Suppressor macrophage treated with lipopolysaccharide for 1 hour (primary cell): ENCODE data around the gene GNG7.
A peak's percentile ranks its signal among the peaks of the same experiment; 100 is the strongest.
"Not testable (repeated sequence)": the region's sequence is repeated elsewhere in the genome, so short reads cannot be mapped to it uniquely, and the experiment has no call there.

Experiments used
- DNase-seq, 3 donors: peaks; one replicate each; pipeline ENCODE4 v3.0.0-alpha.2; 2020 to 2022

Gene GNG7

DNA sequence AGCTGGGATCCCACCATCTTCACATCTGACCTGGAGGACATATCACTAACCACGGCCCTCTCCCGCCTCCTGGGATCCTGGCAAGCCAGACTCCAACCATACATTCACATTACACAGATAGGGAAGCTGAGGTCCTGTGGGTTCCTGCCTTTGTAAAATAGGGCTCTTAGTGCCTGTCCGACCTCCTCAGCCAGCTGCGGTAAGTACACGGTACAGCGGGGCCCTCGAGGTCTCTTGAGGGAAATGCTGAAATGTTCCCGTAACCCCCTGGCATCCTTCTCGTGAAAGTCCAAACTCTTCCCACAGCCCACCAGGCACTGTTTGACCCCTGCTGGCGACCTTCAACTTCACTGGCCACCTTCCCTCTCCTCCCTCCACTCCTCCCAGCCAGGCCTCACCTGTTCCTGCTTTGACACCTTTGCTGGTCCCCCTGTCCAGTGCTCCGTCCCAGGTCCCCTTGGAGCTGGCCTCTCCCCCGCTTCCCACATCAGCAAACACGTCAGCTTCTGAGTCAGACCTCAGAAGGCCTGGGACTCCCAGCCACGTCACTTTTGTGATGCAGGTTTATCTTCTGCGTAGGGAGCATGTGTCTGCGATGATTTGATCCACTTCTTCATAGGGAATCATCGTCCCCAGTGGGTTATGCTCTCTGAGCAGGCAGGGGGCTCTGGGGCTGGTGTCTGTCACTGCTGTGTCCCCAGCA, 8.8 kb upstream of the GNG7 start:
- DNase-seq, result peak; percentile 45 to 75 (median 75)

DNA sequence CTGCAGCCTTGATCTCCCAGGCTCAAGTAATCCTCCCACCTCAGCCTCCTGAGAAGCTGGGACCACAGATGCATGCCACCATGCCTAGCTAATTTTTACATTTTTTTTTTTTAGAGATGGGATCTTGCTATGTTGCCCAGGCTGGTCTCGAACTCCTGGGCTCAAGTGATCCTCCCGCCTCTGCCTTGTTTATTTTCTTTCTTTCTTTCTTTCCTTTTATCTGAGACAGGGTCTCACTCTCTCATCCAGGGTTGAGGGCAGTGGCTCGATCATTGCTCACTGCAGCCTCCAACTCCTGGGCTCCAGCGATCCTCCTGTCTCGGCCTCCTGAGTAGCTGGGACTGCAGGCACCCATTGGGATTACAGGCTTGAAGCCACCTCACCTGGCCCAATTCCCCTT, 3.8 kb upstream of the GNG7 start:
- DNase-seq, result no peak

DNA sequence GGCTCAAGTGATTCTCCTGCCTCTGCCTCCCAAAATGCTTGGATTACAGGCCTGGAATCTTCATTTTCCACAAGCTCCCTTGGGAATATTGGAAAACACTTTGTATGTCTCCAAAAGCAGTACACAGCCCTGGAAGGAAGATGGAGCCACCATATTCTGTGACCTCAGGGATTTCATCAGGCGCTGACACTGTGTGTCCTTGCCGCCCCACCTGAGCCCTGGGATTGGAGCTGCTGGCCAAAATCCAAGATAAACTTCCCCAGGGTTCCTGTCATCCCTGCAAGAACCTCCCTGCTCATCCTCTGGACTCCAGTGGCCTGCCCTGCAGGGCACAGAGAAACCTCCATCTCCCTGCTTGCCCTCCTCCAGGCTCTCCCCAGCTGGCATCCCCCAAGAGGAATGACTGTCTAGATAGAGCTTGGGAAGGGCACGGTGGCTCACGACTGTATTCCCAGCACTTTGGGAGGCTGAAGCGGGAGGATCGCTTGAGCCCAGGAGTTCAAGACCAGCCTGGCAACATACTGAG, 1.3 kb upstream of the GNG7 start:
- no peak for DNase-seq

DNA sequence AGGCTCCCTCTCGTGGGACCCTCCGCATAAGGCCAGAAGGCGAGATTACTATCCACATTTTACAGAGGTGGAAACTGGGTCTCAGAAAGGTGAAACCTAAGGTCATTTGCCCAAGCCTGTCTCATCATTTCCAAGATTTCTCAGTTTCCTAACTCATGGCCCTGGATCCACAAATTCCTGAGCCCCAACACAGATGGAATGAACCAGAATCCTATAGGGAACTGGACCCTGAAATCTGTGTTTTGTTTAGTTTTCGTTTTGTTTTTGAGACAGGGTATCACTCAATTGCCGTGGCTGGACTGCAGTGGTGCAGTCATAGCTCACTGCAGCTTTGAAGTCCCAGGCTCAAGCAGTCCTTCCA, 563 bp upstream of the GNG7 start:
- DNase-seq, result no peak

DNA sequence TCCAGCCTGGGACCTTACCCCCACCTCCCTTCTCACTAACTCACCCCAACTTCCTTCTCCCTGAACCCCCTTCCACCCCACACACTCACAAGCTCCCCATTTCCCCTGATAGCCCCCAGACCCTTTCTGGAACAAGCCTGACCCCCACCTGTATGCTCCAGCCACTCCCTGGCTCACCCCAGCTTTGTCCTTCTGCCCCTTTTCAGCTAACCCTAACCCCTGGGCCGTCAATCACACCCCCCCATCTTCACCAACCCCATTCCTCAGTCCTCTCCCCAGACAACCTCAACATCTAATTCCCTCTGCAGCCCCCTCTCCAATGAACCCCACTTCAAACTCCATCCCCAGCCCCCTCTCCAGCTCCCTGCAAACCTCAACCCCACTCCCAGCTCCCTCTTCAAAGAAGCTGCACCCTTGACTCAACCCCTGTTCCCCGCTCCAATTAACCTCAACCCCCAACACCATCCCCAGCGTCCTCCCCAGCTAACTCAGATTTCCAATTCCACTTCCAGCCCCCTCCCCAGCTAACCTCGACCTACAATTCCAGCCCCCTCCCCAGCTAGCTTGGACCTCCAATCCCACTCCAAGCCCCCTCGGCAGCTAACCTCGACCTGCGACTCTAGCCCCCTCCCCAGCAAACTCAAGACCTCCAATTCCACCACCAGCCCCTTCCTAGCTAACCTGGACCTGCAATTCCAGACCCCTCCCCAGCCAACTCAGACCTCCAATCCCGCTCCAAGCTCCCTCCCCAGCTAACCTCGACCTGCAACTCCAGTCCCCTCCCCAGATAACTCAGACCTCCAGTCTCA, 929 bp downstream of the GNG7 start:
- DNase-seq, result no peak

DNA sequence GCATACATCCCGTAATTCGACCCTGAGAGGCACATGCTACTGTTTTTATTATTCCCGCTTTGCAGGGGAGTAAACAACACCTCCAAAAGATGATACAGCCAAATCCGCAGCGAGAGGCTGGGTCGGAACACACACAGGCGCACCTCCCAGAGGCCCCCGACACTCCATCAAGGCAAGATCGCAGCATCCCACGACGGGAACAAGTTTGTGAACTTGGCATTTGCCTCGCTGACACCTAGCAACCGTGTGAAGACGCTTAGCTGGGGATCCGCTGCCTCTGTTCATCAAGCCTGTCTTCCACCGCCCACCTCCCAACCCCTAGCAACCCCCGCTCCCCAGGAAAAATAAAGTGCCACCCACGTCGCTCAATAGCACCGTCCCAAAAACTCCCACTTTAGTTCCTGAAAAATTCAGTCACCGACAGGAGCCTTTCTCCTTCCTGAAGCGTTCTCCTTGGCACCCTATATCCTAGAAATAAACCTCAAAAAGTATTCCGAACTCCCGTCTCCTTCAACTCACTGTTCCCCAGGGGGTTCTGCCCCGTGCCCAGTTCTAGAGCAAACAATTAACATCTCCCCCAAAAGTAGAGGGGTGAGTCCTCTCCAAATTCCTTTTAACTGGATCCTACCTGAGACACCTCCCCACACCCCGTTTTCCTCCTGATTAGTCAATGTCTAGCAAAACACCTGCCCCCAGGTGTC, 1.7 kb downstream of the GNG7 start:
- DNase-seq, result peak in 1 of 3 donors; percentile 31

DNA sequence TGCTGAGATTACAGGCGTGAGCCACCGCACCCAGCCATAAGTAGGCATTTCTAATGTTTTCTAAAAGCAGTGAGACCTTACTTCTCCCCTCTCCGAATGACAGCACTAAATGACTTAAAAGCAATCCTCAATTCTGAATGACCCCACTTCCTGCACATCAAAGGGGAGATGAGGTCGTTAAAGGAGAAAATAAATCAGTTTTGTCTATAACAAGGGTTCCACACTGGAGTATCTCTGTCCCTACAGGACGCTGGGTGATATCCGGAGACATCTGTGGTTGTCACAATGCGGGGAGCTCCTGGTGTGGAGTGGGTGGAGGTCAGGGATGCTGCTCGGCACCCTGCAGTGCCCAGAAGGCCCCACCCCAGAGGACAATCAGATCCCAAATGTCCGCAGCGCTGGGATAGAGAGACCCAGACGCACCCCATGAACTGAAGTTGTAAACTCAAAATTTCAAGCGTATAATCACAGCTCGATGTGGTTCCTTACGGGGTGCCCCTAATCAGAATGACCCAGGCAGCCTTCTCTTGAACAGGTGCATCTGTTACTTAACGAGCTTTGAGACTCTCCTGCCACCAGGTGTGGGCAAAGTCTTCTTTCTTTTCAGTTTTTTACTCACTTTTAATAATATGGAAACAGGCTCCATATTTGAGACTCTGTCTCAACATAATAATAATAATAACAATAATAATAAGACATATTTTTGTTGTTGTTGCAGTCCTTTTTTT, 2.9 kb downstream of the GNG7 start:
- DNase-seq, result no peak

DNA sequence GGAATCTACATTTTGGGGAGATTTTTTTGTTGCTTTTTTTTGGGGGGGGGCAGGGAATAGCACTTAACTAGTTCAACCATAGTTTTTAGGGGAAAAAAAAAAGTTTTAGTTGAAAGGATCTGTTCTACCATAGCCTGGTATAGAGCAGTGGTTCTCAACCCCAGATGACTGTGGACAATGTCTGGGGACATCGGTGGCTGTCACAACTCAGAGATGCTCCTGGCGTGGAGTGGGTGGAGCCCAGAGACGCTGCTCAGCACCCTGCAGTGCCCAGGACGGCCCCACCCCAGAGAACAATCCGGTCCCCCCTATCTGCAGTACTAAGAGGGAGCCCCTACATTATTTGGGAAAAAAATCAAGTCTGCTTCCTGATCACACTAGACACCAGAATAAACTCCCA, 8.3 kb downstream of the GNG7 start:
- no peak for DNase-seq

DNA sequence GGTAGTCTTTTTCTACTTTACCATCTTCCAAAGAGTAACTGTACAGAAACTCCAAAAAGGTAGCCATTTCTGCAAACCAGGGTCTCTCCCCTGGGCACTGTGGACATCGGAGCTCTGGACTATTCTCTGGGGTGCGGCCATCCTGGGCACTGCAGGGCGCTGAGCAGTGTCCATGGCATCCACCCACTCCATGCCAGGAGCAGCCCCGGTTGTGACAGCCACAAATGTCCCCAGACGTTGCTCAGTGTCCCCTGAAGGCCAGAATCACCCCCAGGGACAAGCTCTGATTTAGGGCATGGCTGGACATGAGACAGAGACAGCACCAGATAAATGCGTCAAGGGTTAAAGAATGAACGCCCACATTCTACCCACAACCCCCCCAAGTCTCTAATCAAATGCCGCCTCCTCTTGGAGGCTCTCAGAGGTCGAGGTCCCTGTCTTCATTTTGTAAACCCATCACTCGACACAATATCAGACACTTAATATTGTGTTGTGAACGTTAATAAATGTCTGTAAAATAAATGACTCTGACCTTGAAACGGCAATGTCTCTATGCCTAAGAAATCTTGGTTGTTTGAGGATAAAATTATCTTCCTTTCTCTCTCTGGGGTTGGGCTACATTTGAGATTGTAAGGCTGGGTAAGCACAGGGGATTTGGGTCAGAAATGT, 8.9 kb downstream of the GNG7 start:
- no peak for DNase-seq

DNA sequence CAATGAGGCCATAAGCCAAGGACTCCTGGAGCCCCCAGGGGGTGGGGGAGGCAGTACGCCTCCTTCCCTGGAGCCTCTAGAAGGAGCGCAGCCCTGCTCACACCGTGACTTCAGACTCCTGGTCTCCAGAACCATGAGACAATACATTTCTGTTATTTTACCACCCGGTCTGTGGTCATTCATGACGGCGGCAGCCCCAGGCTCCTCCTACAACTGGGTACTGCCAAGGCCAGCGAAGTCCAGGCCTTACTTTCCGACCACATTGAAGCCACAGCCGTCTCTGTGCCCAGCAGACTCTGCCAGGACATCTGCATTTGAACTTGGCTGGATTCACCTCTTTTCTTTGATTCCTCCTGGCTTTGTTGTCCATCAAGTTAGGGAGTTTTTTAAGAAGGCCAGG, 10.5 kb downstream of the GNG7 start:
- DNase-seq, result no peak

DNA sequence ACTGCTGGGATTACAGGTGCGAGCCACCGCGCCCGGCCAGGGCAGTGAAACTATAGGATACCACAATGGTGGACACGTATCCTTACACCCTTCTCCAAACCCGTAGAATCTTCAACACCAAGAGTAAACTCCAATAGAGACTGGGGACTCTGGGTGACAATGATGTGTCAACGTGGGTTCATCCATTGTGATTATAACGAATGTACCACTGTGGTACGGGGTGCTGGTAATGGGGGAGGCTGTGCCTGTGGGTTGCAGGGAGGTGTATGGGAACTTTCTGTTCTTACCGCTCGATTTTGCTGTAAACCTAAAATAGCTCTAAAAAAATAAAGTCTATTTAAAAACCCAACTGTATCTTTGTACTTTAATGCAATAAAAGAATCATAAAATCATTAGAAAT, 11.6 kb downstream of the GNG7 start:
- DNase-seq, result no peak

DNA sequence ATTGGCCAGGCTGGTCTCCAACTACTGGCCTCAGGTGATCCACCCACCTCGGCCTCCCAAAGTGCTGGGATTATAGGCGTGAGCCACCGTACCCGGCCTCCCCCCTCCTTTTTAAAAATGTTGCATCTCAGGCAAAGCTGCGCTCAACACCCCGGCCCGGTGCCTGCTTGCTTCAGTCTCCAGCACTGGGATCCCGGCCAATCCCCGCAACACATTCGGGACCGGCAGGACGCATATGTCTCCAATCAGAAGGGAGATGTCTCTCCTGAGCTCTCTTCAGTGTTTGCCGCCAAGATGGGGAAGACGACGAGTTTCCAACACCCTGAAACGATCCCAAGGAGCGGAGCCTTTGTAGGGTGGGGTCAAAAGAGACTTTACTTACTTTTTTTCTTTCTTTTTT, 16.1 kb downstream of the GNG7 start:
- DNase-seq, result no peak

DNA sequence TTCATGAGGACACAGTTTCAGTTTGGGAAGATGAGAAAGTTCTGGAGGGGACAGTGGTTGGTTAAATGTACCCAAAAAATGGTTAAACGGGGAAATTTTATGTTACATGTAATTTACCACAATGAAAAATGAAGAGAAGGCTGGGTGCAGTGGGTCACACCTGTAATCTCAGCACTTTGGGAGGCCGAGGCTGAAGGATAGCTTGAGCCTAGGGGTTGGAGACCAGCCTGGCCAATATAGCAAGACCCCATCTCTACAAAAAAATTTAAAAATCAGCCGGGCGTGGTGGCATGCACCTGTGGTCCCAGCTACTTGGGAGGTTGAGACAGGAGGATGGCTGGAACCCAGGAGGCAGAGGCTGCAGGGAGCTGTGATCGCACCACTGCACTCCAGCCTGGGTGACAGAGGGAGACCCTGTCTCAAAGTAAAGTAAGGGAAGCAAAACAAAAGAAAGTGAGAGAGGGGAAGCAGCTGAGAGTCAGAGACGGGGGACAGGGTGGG, 17.2 kb downstream of the GNG7 start:
- no peak for DNase-seq

DNA sequence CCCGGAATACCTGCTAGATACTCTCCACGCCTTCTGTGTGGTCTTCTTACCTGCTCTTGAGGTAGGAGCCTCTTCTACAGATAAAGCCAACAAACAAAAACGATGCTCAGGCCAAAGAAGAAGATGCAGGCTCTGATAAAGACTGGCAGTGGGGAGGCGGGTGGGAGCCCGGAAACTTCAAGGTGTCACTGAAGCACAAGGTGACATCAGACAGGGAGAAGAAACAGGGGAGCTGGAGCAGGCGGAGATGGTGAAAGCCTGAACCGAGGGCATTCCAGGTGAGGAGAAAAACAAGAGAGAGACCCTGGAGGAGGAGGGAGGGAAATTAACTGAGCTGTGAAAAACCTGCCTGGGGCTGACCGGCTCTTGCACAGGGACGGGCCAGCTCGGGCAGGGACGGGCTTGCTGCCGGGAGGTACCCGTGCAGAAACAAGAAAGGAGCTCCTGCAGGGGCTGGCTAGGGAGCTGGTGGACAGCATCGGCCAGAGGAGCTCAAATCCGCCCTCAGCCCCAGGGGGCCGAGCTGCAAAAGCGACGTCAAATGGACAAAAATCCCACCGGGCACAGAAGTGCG, 19.0 kb downstream of the GNG7 start:
- no peak for DNase-seq

DNA sequence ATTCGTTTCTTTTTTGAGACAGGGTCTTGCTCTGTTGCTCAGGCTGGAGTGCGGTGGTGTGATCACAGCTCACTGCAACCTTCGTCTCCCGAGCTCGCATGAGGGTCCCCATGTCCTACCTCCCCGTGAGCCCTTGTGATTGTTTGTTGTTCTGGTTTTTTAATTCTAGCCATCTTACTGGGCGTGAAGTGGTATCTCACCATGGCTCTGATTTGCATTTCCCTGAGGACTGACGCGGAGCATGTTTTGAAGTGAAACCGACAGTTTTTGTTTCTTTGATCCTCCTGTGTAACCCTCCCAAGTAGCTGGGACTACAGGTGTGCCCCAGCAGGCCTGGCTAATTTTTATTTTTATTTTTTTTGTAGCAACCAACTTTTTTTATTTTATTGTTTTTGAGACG, 21.7 kb downstream of the GNG7 start:
- DNase-seq, result no peak

DNA sequence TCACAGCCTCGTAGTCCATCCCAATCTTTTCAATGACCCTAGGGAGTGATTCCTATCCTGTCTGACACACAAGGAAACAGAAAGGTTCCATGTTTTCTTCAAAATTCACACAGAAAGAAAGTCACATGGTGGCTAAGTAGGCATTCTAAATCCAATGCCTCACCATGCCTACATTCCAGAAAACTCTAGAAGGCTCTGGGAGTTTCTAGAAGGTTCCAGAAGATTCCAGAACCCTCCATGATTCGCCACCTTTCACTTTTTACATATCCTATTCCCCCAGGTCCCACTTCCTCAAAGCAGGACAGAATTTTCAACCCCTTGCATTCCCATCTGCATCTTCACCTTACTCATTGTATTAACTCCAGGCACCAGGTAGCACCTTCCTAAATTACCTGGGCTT, 23.1 kb downstream of the GNG7 start:
- no peak for DNase-seq

DNA sequence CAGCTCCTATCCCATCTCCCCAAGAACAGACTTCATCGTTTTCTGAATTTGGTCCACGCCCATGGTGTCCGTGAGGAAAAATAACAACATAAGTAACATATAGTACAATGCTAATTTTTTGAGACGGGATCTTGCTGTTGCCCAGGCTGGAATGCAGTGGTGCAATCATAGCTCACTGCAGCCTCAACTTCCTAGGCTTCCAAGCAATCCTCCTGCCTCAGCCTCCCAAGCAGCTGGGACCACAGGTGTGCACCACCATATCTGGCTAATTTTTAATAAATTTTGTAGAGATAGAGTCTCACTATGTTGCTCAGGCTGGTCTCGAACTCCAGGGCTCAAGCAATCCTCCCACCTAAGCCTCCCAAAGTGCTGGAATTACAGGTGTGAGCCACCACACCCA, 23.5 kb downstream of the GNG7 start:
- DNase-seq, result not testable (repeated sequence)

DNA sequence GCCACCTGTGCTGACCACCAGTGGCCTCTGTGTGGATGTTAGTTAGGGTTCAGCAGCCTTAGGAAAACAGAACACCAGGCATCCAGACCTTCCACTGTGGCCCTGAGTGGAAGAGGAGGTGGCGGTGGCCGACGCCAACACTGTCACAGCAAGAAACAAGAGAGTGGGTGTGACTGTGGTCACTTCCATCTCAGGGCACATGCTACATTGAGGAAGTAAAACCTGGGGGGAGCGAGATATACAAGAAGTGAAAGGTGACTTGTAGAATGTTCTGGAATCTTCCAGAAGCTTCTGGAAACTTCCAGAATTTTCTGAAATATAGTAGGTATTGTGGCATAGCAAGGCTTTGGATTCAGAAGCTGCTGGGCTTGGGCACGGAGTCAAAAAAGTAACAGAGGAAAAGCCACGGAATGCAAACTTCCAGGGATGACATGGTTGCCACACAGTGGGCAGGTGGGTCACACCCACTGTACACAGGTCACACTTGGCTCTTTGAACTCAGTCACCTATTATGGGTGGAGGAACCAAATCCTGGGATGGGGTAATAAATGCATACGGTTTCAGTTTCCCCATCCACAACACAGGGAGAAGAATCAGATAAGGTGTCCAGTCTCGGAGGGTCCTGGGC, 24.3 kb downstream of the GNG7 start:
- DNase-seq, result peak; percentile 70 to 72 (median 71)

DNA sequence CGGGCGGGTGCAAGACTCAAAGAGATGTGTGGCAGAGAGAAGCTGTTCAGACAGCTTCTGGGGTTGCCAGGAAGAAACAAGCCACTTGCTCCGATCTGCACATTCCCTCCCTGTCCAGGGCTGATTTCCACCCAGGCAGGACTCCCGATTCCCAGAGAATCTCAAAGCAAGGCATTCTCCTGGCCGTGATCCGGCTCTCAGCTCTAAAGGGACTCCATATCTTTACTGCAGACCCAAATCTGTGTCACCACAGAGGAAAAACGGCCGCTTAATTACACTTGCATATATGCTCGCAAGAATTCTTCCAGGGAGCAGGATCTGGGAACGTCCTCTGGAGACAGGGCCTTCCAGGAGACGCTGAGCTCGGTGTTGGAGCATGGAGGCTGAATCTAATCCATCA, 25.7 kb downstream of the GNG7 start:
- DNase-seq, result no peak

DNA sequence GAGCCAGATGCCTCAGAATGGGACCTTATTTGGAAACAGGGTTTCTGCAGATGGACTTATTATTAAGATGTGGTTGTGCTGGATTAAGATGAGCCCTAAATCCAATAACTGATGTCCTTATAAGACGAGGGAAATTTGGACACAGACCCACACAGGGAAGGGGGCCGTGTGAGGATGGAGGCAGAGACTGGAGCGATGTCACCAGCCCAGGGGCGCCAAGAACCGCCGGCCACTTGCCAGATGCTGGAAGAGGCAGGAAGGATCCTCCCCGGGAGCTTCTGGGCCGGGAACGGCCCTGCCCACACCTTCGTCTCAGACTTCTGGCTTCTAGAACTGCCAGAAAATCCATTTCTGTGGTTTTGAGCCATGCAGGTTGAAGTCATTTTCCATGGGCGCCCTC, 26.6 kb downstream of the GNG7 start:
- DNase-seq, result no peak

DNA sequence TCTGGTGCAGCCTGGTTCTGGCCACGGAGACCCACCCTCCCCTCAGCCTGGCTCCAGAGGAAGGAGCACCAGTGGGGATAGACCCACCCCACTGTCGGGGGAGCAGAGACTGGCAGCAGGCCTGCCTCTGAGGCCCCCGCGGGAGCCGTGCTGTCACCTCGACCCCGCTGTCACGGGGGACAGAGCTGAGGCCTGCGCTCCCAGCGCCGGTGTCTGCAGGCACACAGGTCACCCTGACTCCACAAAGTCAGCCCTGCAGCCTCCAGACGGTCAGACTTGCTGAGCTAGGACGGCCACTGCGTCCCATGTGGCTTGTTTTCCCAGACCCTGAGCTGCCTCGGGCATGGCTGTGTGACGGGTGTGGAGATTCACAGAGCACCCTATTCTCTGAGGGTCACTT, 32.3 kb downstream of the GNG7 start:
- no peak for DNase-seq
